Measurements from ENCODE around the gene IQCF2. TPM values are rescaled to one million over a fixed set of nuclear protein-coding genes. Genes with fewer than 3 reads are reported as not detected.

IQCF2 gene
- total RNA-seq, 1 experiment from 2014 or later = not detected

DNA sequence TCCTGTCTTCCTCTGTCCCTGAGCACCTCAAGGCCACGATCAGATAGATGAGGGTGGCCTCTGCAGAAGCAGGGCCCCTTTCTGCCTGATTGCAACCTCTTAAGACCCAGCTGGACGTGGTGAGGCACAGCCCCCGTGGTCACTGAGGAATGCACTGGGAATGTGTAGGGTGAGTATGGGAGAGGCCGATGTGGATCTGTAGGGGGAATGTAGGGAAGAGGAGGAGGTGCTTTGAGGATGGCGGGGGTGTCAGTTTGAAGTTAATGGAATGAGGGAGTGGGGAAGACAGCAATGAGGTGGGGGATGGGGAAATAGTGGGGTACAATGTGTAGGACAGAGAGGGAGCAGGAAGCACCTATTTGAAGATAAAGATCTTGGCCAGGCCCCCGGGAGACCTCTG is 14.8 kb downstream of the IQCF2 start:
- intact Hi-C loops (cut with micrococcal nuclease; ENCODE audit: unreplicated experiment) = no loop called here
- DNase-seq (ENCODE audit: low spot score) = no peak
- Histone ChIP-seq H3K4me3 (ENCODE audit: low read depth, low read length, poor library complexity, severe bottlenecking) (no peak overlapping the region), H3K9me3 (ENCODE audit: low read depth, low read length, poor library complexity, severe bottlenecking) (no peaks in the 10 kb centered on the region), H3K27me3 (replicated peaks; ENCODE audit: insufficient read depth, low read depth, low read length, poor library complexity) (no peaks in the 10 kb centered on the region), H3K27ac (ENCODE audit: low read depth, low read length, poor library complexity, severe bottlenecking) (no peak overlapping the region), H3K4me1 (ENCODE audit: insufficient read depth, low read length, poor library complexity, severe bottlenecking) (no peaks in the 10 kb centered on the region), H3K36me3 (ENCODE audit: insufficient read depth, low read length, poor library complexity, severe bottlenecking) (no peaks in the 10 kb centered on the region)
- POLR2A ChIA-PET (ENCODE audit: low non-redundant PET) = no interaction called here
- TF ChIP-seq, protein P1, sequence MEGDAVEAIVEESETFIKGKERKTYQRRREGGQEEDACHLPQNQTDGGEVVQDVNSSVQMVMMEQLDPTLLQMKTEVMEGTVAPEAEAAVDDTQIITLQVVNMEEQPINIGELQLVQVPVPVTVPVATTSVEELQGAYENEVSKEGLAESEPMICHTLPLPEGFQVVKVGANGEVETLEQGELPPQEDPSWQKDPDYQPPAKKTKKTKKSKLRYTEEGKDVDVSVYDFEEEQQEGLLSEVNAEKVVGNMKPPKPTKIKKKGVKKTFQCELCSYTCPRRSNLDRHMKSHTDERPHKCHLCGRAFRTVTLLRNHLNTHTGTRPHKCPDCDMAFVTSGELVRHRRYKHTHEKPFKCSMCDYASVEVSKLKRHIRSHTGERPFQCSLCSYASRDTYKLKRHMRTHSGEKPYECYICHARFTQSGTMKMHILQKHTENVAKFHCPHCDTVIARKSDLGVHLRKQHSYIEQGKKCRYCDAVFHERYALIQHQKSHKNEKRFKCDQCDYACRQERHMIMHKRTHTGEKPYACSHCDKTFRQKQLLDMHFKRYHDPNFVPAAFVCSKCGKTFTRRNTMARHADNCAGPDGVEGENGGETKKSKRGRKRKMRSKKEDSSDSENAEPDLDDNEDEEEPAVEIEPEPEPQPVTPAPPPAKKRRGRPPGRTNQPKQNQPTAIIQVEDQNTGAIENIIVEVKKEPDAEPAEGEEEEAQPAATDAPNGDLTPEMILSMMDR (conservative IDR thresholded peaks at IDR 0.05; ENCODE audit: low read depth, low read length) = no peak
- TF ChIP-seq EZH2 (IDR thresholded peaks at IDR 0.05; ENCODE audit: borderline replicate concordance, low read depth, low read length, poor library complexity, severe bottlenecking) = no peak
- CTCF ChIA-PET = interaction anchor here (0.5 kb wide), 1 partner anchor 487 kb away, joined by 6 read pairs; no protein-coding TSS in a partner anchor
- no TSS peak for BruUV-seq (replicated peaks)

DNA sequence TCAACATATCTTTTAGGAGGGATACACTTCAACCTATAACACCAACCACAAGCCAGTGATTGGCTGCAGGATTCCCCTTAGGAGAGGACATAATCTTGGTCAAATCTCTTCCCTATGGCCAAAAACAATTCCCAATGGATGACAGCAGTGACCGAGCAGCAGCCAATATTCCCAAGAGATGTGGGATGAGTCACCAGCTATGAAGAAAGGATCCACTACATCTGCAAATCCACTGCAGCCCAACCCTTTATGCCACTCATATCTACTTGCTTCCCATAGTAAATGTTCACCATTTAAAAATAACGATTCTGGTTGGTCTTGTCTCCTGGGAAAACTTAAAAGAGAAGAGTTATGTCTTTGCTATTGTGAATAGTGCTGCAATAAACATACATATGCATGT is 18.5 kb downstream of the IQCF2 start:
- Histone ChIP-seq H3K4me3 (ENCODE audit: low read depth, low read length, poor library complexity, severe bottlenecking) (no peak overlapping the region), H3K36me3 (ENCODE audit: insufficient read depth, low read length, poor library complexity, severe bottlenecking) (no peaks in the 10 kb centered on the region), H3K9me3 (ENCODE audit: low read depth, low read length, poor library complexity, severe bottlenecking) (no peaks in the 10 kb centered on the region), H3K27ac (ENCODE audit: low read depth, low read length, poor library complexity, severe bottlenecking) (no peak overlapping the region), H3K4me1 (ENCODE audit: insufficient read depth, low read length, poor library complexity, severe bottlenecking) (no peaks in the 10 kb centered on the region), H3K27me3 (replicated peaks; ENCODE audit: insufficient read depth, low read depth, low read length, poor library complexity) (no peaks in the 10 kb centered on the region)
- DNase-seq (ENCODE audit: low spot score) = peak; percentile 1
- intact Hi-C loops (cut with micrococcal nuclease; ENCODE audit: unreplicated experiment) = no loop called here
- CTCF ChIA-PET = no interaction called here
- POLR2A ChIA-PET (ENCODE audit: low non-redundant PET) = no interaction called here
- no peak for TF ChIP-seq EZH2 (IDR thresholded peaks at IDR 0.05; ENCODE audit: borderline replicate concordance, low read depth, low read length, poor library complexity, severe bottlenecking)
- TF ChIP-seq, protein P1 (conservative IDR thresholded peaks at IDR 0.05; ENCODE audit: low read depth, low read length) = no peak
- BruUV-seq (replicated peaks) = no TSS peak

DNA sequence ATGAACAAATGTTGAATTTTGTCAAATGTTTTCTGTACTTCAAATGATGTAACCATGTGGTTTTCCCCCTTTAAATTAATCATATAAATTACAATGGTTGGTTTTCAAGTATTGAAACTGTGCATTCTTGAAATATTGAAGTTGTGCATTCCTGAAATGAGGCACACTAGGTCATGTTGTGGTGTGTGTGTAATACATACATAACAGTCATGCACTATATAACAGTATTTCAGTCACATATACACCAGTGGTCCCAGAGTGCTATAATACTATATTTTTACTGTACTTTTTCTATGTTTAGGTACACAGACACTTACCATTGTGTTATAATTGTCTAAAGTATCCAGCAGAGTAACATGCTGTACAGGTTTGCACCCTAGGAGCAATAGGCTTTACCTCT is 25.0 kb downstream of the IQCF2 start:
- DNase-seq (ENCODE audit: low spot score) = no peak
- TF ChIP-seq, protein P1 (conservative IDR thresholded peaks at IDR 0.05; ENCODE audit: low read depth, low read length) = no peak
- TF ChIP-seq EZH2 (IDR thresholded peaks at IDR 0.05; ENCODE audit: borderline replicate concordance, low read depth, low read length, poor library complexity, severe bottlenecking) = no peak
- intact Hi-C loops (cut with micrococcal nuclease; ENCODE audit: unreplicated experiment) = no loop called here
- Histone ChIP-seq H3K36me3 (ENCODE audit: insufficient read depth, low read length, poor library complexity, severe bottlenecking) (no peaks in the 10 kb centered on the region), H3K27me3 (replicated peaks; ENCODE audit: insufficient read depth, low read depth, low read length, poor library complexity) (no peaks in the 10 kb centered on the region), H3K4me3 (ENCODE audit: low read depth, low read length, poor library complexity, severe bottlenecking) (no peak overlapping the region), H3K9me3 (ENCODE audit: low read depth, low read length, poor library complexity, severe bottlenecking) (no peaks in the 10 kb centered on the region), H3K27ac (ENCODE audit: low read depth, low read length, poor library complexity, severe bottlenecking) (no peak overlapping the region), H3K4me1 (ENCODE audit: insufficient read depth, low read length, poor library complexity, severe bottlenecking) (no peaks in the 10 kb centered on the region)
- ChIA-PET POLR2A (ENCODE audit: low non-redundant PET) (no interaction called here), CTCF (no interaction called here)
- BruUV-seq (replicated peaks) = no TSS peak
